Tibial nerve (tissue), 3 donors: Measurements from ENCODE around the gene AP1M2.

ENCODE experiments used
- CTCF ChIP-seq, 5 experiments: fragments of 200-600 bp in 3 of 5; fragments of 450-650 bp in 2 of 5; sonication (generic) in 3 of 5; IDR thresholded peaks; one replicate each; pipeline ENCODE4 v1.5.1; 2016 to 2019; ENCODE audit warnings: antibody characterized with exemption in 5 of 5, mild to moderate bottlenecking in 3 of 5, moderate library complexity in 2 of 5
- POLR2A ChIP-seq, 2 donors: fragments of 450-650 bp; IDR thresholded peaks; one replicate each; pipeline ENCODE4 v1.6.1; 2017; ENCODE audit warnings: antibody characterized with exemption in 2 of 2, mild to moderate bottlenecking in 2 of 2, moderate library complexity in 2 of 2

- no peak for TF ChIP-seq CTCF (IDR thresholded peaks at IDR 0.05)
- no peak for TF ChIP-seq POLR2A (IDR thresholded peaks at IDR 0.05)
These were observed 3.9 kb downstream of the AP1M2 start for GRCh38 chr19:10583036-10583776.
